Liver (tissue), 3 donors: ENCODE data around the gene BACH2.

Experiments
- HNF4A ChIP-seq, 2 donors: conservative IDR thresholded peaks; 2 replicates each; pipeline ENCODE4 v1.6.1; 2016; ENCODE audit warnings: antibody characterized with exemption in 2 of 2, mild to moderate bottlenecking in 2 of 2
- MAX ChIP-seq: IDR thresholded peaks from 2 replicates; pipeline ENCODE4 v1.6.1; 2016; ENCODE audit warnings: antibody characterized with exemption
- RAD21 ChIP-seq, 2 donors: IDR thresholded peaks; 2 replicates each; pipeline ENCODE4 v1.6.1; 2016; ENCODE audit warnings: antibody characterized with exemption in 2 of 2, mild to moderate bottlenecking in 2 of 2
- RXRA ChIP-seq, 2 donors: IDR thresholded peaks; 2 replicates each; pipeline ENCODE4 v1.6.1; 2017 to 2018; ENCODE audit warnings: antibody characterized with exemption in 2 of 2, mild to moderate bottlenecking in 1 of 2
- TF ChIP-seq, protein P1 (sequence below): fragments of 150-350 bp; IDR thresholded peaks from 2 replicates; pipeline ENCODE4 v1.5.1; 2017; ENCODE audit warnings: improper control_type of control experiment, low read depth, low read length; ENCODE audit not compliant: missing input control
- donor health status: healthy.
- donor health status: healthy.

DNA sequence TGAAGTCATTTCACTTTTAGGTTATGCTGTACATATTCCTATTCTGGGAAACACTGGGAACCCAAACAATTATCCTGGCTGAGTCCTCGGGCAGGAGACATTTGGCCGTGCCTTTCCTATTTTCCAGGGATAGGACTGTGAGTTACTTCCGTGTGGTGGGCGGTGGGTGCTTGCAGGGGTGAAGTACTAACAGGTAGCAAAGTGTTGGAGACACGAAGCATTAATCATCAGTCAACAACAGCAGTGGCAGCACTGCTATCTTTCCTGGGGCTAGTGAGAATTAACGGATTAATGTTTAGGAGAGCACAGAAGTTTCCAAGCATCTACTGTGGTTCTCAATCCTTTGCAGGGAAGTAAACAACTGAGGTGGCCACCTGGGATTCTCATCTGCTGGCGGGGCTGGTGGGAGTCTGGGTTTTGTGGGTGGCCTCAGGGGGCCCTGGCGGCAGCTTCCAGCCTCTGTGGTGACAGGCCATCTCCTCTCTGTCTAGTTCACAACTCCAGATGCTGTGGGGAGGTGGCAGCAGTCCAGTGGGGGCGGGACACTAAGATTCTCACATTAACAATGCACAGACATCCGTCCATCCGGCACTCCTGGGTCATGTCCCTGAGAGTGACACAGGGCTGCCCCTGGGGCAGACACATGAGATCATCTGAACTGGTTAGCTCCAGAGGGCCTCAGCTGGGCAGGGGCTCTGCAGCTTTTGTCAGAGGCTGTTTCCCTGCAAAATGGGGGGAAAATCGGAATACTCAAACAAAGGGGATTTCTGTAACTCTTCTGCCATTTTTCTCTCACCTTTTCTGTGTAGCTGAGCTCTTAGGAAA is 311.5 kb downstream of the BACH2 start:
- TF ChIP-seq, protein P1, sequence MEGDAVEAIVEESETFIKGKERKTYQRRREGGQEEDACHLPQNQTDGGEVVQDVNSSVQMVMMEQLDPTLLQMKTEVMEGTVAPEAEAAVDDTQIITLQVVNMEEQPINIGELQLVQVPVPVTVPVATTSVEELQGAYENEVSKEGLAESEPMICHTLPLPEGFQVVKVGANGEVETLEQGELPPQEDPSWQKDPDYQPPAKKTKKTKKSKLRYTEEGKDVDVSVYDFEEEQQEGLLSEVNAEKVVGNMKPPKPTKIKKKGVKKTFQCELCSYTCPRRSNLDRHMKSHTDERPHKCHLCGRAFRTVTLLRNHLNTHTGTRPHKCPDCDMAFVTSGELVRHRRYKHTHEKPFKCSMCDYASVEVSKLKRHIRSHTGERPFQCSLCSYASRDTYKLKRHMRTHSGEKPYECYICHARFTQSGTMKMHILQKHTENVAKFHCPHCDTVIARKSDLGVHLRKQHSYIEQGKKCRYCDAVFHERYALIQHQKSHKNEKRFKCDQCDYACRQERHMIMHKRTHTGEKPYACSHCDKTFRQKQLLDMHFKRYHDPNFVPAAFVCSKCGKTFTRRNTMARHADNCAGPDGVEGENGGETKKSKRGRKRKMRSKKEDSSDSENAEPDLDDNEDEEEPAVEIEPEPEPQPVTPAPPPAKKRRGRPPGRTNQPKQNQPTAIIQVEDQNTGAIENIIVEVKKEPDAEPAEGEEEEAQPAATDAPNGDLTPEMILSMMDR, result no peak
- TF ChIP-seq MAX, result no peak
- TF ChIP-seq RXRA (IDR thresholded peaks at IDR 0.05), result no peak
- no peak for TF ChIP-seq RAD21 (IDR thresholded peaks at IDR 0.05)
- TF ChIP-seq HNF4A (conservative IDR thresholded peaks at IDR 0.05), result no peak
